BJ (cell line): ENCODE results near the gene LGR5. TPM values are rescaled to one million over a fixed set of nuclear protein-coding genes. Genes with fewer than 3 reads are reported as not detected.

ENCODE experiments used
- CTCF ChIA-PET: fragments of 350-600 bp; formaldehyde crosslinking; extraction: SDS; loops from one replicate; lab custom pipeline; 2021; ENCODE audit warnings: antibody characterized with exemption, inconsistent platforms; lab: Yijun Ruan, JAX
- POLR2A ChIA-PET: fragments of 300-600 bp; sonication (Branson Sonifier 250); formaldehyde crosslinking; extraction: SDS; loops from one replicate; lab custom pipeline; 2021; ENCODE audit warnings: antibody characterized with exemption; lab: Charles Lee
- DNase-seq: peaks from one replicate; pipeline ENCODE4 v3.0.0-alpha.2; 2011; ENCODE audit warnings: low read depth
- H3K27me3 ChIP-seq: 2 replicates; pipeline ENCODE4 v1.6.0; 2011; ENCODE audit warnings: low read length; ENCODE audit not compliant: control insufficient read depth, insufficient read depth
- H3K36me3 ChIP-seq: 2 replicates; pipeline ENCODE4 v1.5.1; 2011; ENCODE audit warnings: low read length; ENCODE audit not compliant: control insufficient read depth, insufficient read depth
- H3K4me3 ChIP-seq: 2 replicates; pipeline ENCODE4 v1.5.1; 2011; ENCODE audit warnings: low read depth, mild to moderate bottlenecking, control low read depth, low read length
- CTCF ChIP-seq: IDR thresholded peaks from 2 replicates; pipeline ENCODE4 v1.5.1; 2011; ENCODE audit warnings: low read depth, mild to moderate bottlenecking, control low read depth, inconsistent platforms, low read length, moderate library complexity; ENCODE audit not compliant: insufficient read depth
- polyA plus RNA-seq: library from polyadenylated mRNA; depleted of rRNA; stranded (reverse); fragments of >200 nt; gene quantifications from 2 replicates; pipeline ENCODE4 v1.2.3, GENCODE V29; 2011; rRNA removed

LGR5 gene
- polyA plus RNA-seq, 1 experiment, result 0.23 TPM

GRCh38 chr12:71621938-71622337 lies 182.3 kb downstream of the LGR5 start:
- Histone ChIP-seq H3K4me3 (no peak overlapping the region), H3K27me3 (no peaks in the 10 kb centered on the region), H3K36me3 (peaks cover 20% of the 10 kb centered on the region)
- TF ChIP-seq CTCF, result no peak
- DNase-seq, result no peak
- CTCF ChIA-PET, result interaction anchor here (0.7 to 0.9 kb wide), 2 partner anchors 15 to 206 kb away, joined by 3 to 4 read pairs; no protein-coding TSS in a partner anchor
- POLR2A ChIA-PET, result interaction anchor here (0.6 kb wide), 1 partner anchor 20 kb away, joined by 4 read pairs; no protein-coding TSS in a partner anchor

- CTCF ChIA-PET, result interaction anchor here (2.8 kb wide), 1 partner anchor 11 kb away, joined by 22 read pairs; no protein-coding TSS in a partner anchor
- no peak for TF ChIP-seq CTCF
- Histone ChIP-seq H3K27me3 (no peaks in the 10 kb centered on the region), H3K36me3 (peaks cover 14% of the 10 kb centered on the region), H3K4me3 (no peak overlapping the region)
- DNase-seq, result no peak
- POLR2A ChIA-PET, result no interaction called here
These were observed 185.9 kb downstream of the LGR5 start for GRCh38 chr12:71625476-71625875.

GRCh38 chr12:71626098-71626497 lies 186.5 kb downstream of the LGR5 start:
- Histone ChIP-seq H3K4me3 (no peak overlapping the region), H3K36me3 (peaks cover 12% of the 10 kb centered on the region), H3K27me3 (no peaks in the 10 kb centered on the region)
- no peak for DNase-seq
- ChIA-PET POLR2A (no interaction called here), CTCF (interaction anchor here (0.8 to 2.8 kb wide), 3 partner anchors 10 to 120 kb away, joined by 3 to 22 read pairs (median 7); no protein-coding TSS in a partner anchor)
- no peak for TF ChIP-seq CTCF

GRCh38 chr12:71626768-71627167 lies 187.2 kb downstream of the LGR5 start:
- no peak for DNase-seq
- Histone ChIP-seq H3K4me3 (no peak overlapping the region), H3K27me3 (no peaks in the 10 kb centered on the region), H3K36me3 (peaks cover 11% of the 10 kb centered on the region)
- ChIA-PET CTCF (interaction anchor here (0.8 to 2.8 kb wide), 4 partner anchors 10 to 120 kb away, joined by 3 to 22 read pairs (median 6); no protein-coding TSS in a partner anchor), POLR2A (interaction anchor here (0.7 kb wide), 1 partner anchor 23 kb away, joined by 9 read pairs; no protein-coding TSS in a partner anchor)
- no peak for TF ChIP-seq CTCF

- TF ChIP-seq CTCF, result no peak
- peaks cover 11% of the 10 kb centered on the region for H3K36me3 ChIP-seq
- POLR2A ChIA-PET, result no interaction called here
- DNase-seq, result no peak
- CTCF ChIA-PET, result interaction anchor here (0.8 to 2.8 kb wide), 5 partner anchors 9 to 119 kb away, joined by 3 to 22 read pairs (median 4); no protein-coding TSS in a partner anchor
- no peaks in the 10 kb centered on the region for H3K27me3 ChIP-seq
- no peak overlapping the region for H3K4me3 ChIP-seq
These were observed 187.9 kb downstream of the LGR5 start for GRCh38 chr12:71627438-71628002.

Other genes starting within 250 kb of the LGR5 start
- 12.6 and 25.3 TPM in 2 replicates for gene ZFC3H1, start 224.1 kb downstream of the LGR5 start, polyA plus RNA-seq
- 1.1 and 2.5 TPM in 2 replicates for gene THAP2, start 224.5 kb downstream of the LGR5 start, polyA plus RNA-seq
- gene TMEM19, start 246.3 kb downstream of the LGR5 start, polyA plus RNA-seq, result 18.4 and 28.8 TPM in 2 replicates